IMR-90 (cell line): ENCODE data around the gene SCRN2. TPM values are rescaled to one million over a fixed set of nuclear protein-coding genes. Genes with fewer than 3 reads are reported as not detected.

Source experiments
- ATAC-seq: fragments of 200-7000 bp; cut with Tn5 transposase; 2 replicates; pipeline ENCODE4 v1.9.1; 2020; ENCODE audit warnings: low read depth, mild to moderate bottlenecking, moderate library complexity
- BruUV-seq: library from RNA; stranded (reverse); fragments of 400-500 nt; replicated peaks from 2 replicates; lab custom pipeline; 2021; lab: Mats Ljungman, UMichigan
- CTCF ChIA-PET: fragments of 300-600 bp; formaldehyde crosslinking; extraction: SDS; loops from one replicate; lab custom pipeline; 2021; ENCODE audit warnings: antibody characterized with exemption; lab: Yijun Ruan, JAX
- POLR2A ChIA-PET: fragments of 300-600 bp; sonication (Branson Sonifier 250); formaldehyde crosslinking; loops from one replicate; lab custom pipeline; 2022; ENCODE audit warnings: antibody characterized with exemption; ENCODE audit not compliant: unreplicated experiment; lab: Charles Lee
- DNase-seq: peaks from one replicate; pipeline ENCODE4 v3.0.0; 2013
- H2AFZ ChIP-seq: replicated peaks from 2 replicates; pipeline ENCODE3; 2013; ENCODE audit warnings: low read length, mild to moderate bottlenecking; ENCODE audit not compliant: poor library complexity
- H2AK5ac ChIP-seq: 2 replicates; pipeline ENCODE4 v1.6.1; 2013; ENCODE audit warnings: low read depth, low read length, inconsistent platforms
- H2AK9ac ChIP-seq: replicated peaks from 2 replicates; pipeline ENCODE3; 2013; ENCODE audit warnings: mild to moderate bottlenecking, low read depth, low read length, moderate library complexity; ENCODE audit not compliant: poor library complexity
- H2BK120ac ChIP-seq: 2 replicates; pipeline ENCODE4 v1.6.1; 2013; ENCODE audit warnings: low read depth, low read length, inconsistent platforms
- H2BK15ac ChIP-seq: 3 replicates; pipeline ENCODE4 v1.6.1; 2013; ENCODE audit warnings: low read depth, low read length, inconsistent platforms
- H2BK20ac ChIP-seq: 2 replicates; pipeline ENCODE4 v1.6.1; 2013; ENCODE audit warnings: low read depth, mild to moderate bottlenecking, inconsistent platforms, low read length, moderate library complexity
- H2BK5ac ChIP-seq: 2 replicates; pipeline ENCODE4 v1.6.1; 2013; ENCODE audit warnings: mild to moderate bottlenecking, low read depth, low read length, inconsistent platforms; ENCODE audit not compliant: poor library complexity, severe bottlenecking
- H3K14ac ChIP-seq: replicated peaks from 2 replicates; pipeline ENCODE4 v1.6.1; 2013; ENCODE audit warnings: low read depth, low read length, inconsistent platforms
- H3K18ac ChIP-seq: 2 replicates; pipeline ENCODE4 v1.6.1; 2013; ENCODE audit warnings: low read depth, low read length, control low read depth
- H3K23ac ChIP-seq: 2 replicates; pipeline ENCODE4 v1.6.1; 2013; ENCODE audit warnings: low read depth, low read length, inconsistent platforms
- H3K27ac ChIP-seq: 2 replicates; pipeline ENCODE4 v1.5.1; 2013; ENCODE audit warnings: mild to moderate bottlenecking, control low read depth, low read length; ENCODE audit not compliant: insufficient read depth
- H3K27me3 ChIP-seq: 2 replicates; pipeline ENCODE4 v1.6.1; 2013; ENCODE audit warnings: low read length; ENCODE audit not compliant: control insufficient read depth, insufficient read depth
- H3K36me3 ChIP-seq: 2 replicates; pipeline ENCODE4 v1.6.1; 2013; ENCODE audit warnings: low read length, mixed read lengths; ENCODE audit not compliant: control insufficient read depth, insufficient read depth
- H3K4ac ChIP-seq: 2 replicates; pipeline ENCODE4 v1.6.1; 2013; ENCODE audit warnings: low read depth, low read length, inconsistent platforms
- H3K4me1 ChIP-seq: 2 replicates; pipeline ENCODE4 v1.6.1; 2013; ENCODE audit warnings: low read length, mixed read lengths; ENCODE audit not compliant: control insufficient read depth, insufficient read depth
- H3K4me2 ChIP-seq: 2 replicates; pipeline ENCODE4 v1.6.1; 2013; ENCODE audit warnings: low read depth, mild to moderate bottlenecking, control low read depth, low read length, moderate library complexity
- H3K4me3 ChIP-seq: 2 replicates; pipeline ENCODE4 v1.5.1; 2013; ENCODE audit warnings: low read depth, mild to moderate bottlenecking, control low read depth, low read length, moderate library complexity; ENCODE audit not compliant: insufficient read depth
- H3K56ac ChIP-seq: 2 replicates; pipeline ENCODE4 v1.6.1; 2013; ENCODE audit warnings: low read length, inconsistent platforms; ENCODE audit not compliant: insufficient read depth; ENCODE audit errors: extremely low read depth
- H3K79me1 ChIP-seq, 2 experiments: 2 replicates each; pipeline ENCODE4 v1.6.1; 2013; ENCODE audit warnings: low read length in 2 of 2, inconsistent platforms in 1 of 2, low read depth in 1 of 2
- H3K9ac ChIP-seq: 2 replicates; pipeline ENCODE4 v1.6.1; 2013; ENCODE audit warnings: low read depth, low read length, control low read depth
- H3K9me1 ChIP-seq: 2 replicates; pipeline ENCODE4 v1.6.1; 2013; ENCODE audit warnings: low read length, inconsistent platforms; ENCODE audit not compliant: insufficient read depth
- H3K9me3 ChIP-seq: 2 replicates; pipeline ENCODE4 v1.6.1; 2013; ENCODE audit warnings: low read length; ENCODE audit not compliant: control insufficient read depth, insufficient read depth
- H4K20me1 ChIP-seq: 2 replicates; pipeline ENCODE4 v1.6.1; 2013; ENCODE audit warnings: low read length, inconsistent platforms; ENCODE audit not compliant: insufficient read depth
- H4K5ac ChIP-seq: 2 replicates; pipeline ENCODE4 v1.6.1; 2013; ENCODE audit warnings: mild to moderate bottlenecking, low read depth, low read length, control low read depth
- H4K8ac ChIP-seq, 2 experiments: 2 replicates each; pipeline ENCODE4 v1.6.1; 2013; ENCODE audit warnings: low read depth in 2 of 2, low read length in 2 of 2, control low read depth in 1 of 2, inconsistent platforms in 1 of 2
- H4K91ac ChIP-seq: 2 replicates; pipeline ENCODE4 v1.6.1; 2013; ENCODE audit warnings: low read depth, low read length, inconsistent platforms; ENCODE audit not compliant: insufficient read depth
- CTCF ChIP-seq: conservative IDR thresholded peaks from 2 replicates; pipeline ENCODE4 v1.5.1; 2012; ENCODE audit warnings: mild to moderate bottlenecking, low read depth, low read length, improper control_type of control experiment
- ELK1 ChIP-seq: fragments of 150-350 bp; IDR thresholded peaks from 2 replicates; pipeline ENCODE4 v1.6.1; 2016; ENCODE audit warnings: low read depth, mild to moderate bottlenecking, low read length, moderate library complexity, borderline replicate concordance
- MXI1 ChIP-seq: IDR thresholded peaks from 2 replicates; pipeline ENCODE4 v1.6.1; 2012; ENCODE audit warnings: low read depth, mild to moderate bottlenecking, low read length, moderate library complexity, borderline replicate concordance
- RFX5 ChIP-seq: IDR thresholded peaks from 2 replicates; pipeline ENCODE4 v1.8.0; 2012; ENCODE audit warnings: low read depth, mild to moderate bottlenecking, low read length, moderate library complexity
- WGBS, 2 experiments: methylation state at CpG; one replicate each; pipeline versions ENCODE4 v1.1.5 to v1.1.7; 2013; ENCODE audit warnings: missing lambda C conversion rate in 2 of 2; ENCODE audit not compliant: insufficient read length in 1 of 2; ENCODE audit errors: extremely low coverage in 2 of 2; 5-methylcytosine and 5-hydroxymethylcytosine counted together
- dilution Hi-C: fragments of 300-500 bp; cut with HindIII; formaldehyde crosslinking; loops from one replicate; pipeline ENCODE4 v1.14.3; 2018; ENCODE audit warnings: low sequenced_read_pairs; ENCODE audit not compliant: unreplicated experiment
- in situ Hi-C: fragments of 300-500 bp; cut with MboI; formaldehyde crosslinking; loops from 3 replicates; pipeline ENCODE4 v1.14.3; 2019; ENCODE audit warnings: low sequenced_read_pairs, inconsistent platforms, mixed read lengths
- intact Hi-C: fragments of 100-400 bp; cut with micrococcal nuclease; formaldehyde crosslinking; loops from 2 replicates; pipeline ENCODE4 v1.10.0; 2022
- polyA plus RNA-seq, 3 experiments: library from polyadenylated mRNA; depleted of rRNA; stranded (reverse); fragments of >200 nt; gene quantifications; 2 replicates each; pipeline ENCODE4 v1.2.3, GENCODE V29; 2012; ENCODE audit warnings: low replicate concordance in 1 of 3
- total RNA-seq: library from RNA; depleted of rRNA; stranded (reverse); fragments of >200 nt; gene quantifications from 2 replicates; pipeline ENCODE4 v1.2.3, GENCODE V29; 2012

Gene SCRN2
- total and polyA plus RNA-seq, 2 of the 4 experiments (the other 2 are of a cell fraction): 17.2 to 31.0 TPM

- TF ChIP-seq CTCF: peak; percentile 96
Measured at GRCh38 chr17:47889734-47890529, 48.9 kb upstream of the SCRN2 start (continued).

GRCh38 chr17:47888293-47888692, 47.2 kb upstream of the SCRN2 start:
- no peaks in the 10 kb centered on the region for H4K20me1 ChIP-seq
- no peak overlapping the region for H2AK9ac ChIP-seq
- no peaks in the 10 kb centered on the region for H3K4me1 ChIP-seq
- in situ Hi-C loops (no loop called here), dilution Hi-C loops (no loop called here), intact Hi-C loops (loop anchor here (5.0 kb wide), 1 partner anchor 111 kb away; no protein-coding TSS in a partner anchor)
- no peak overlapping the region for H2AK5ac ChIP-seq
- ChIA-PET CTCF (interaction anchor here (1.9 to 6.6 kb wide), 2 partner anchors 39 to 47 kb away, joined by 6 to 47 read pairs; partner anchors contain the start of gene SCRN2), POLR2A (interaction anchor here (0.6 kb wide), 1 partner anchor 31 kb away, joined by 4 read pairs; no protein-coding TSS in a partner anchor)
- H3K36me3 ChIP-seq: no peaks in the 10 kb centered on the region
- H3K27ac ChIP-seq: no peak overlapping the region
- H4K5ac ChIP-seq: no peak overlapping the region
- ATAC-seq (no peak), DNase-seq (no peak)
- no peak overlapping the region for H3K9ac ChIP-seq
- no peak overlapping the region for H3K18ac ChIP-seq
- no peak overlapping the region for H2AFZ ChIP-seq
- no peak overlapping the region for H2BK5ac ChIP-seq
- H2BK120ac ChIP-seq: no peak overlapping the region
- BruUV-seq: no TSS peak
- H3K9me1 ChIP-seq: no peaks in the 10 kb centered on the region
- no peak overlapping the region for H3K4me3 ChIP-seq
- no peak overlapping the region for H2BK15ac ChIP-seq
- H3K79me1 ChIP-seq: no peaks in the 10 kb centered on the region
- H3K9me3 ChIP-seq: no peaks in the 10 kb centered on the region
- no peak overlapping the region for H3K4me2 ChIP-seq
- no peak overlapping the region for H3K23ac ChIP-seq
- TF ChIP-seq ELK1 (no peak), MXI1 (no peak), RFX5 (no peak)
- no peak overlapping the region for H3K14ac ChIP-seq
- H4K91ac ChIP-seq: no peak overlapping the region
- H2BK20ac ChIP-seq: no peak overlapping the region
- H4K8ac ChIP-seq: no peak overlapping the region
- H3K56ac ChIP-seq: no peak overlapping the region
- no peak overlapping the region for H3K4ac ChIP-seq
- peaks cover 6% of the 10 kb centered on the region for H3K27me3 ChIP-seq
- WGBS, 2 experiments: no CpG with 5 or more reads among the region's 6 CpGs
